ENCODE data around the gene WIPI1. TPM values are rescaled to one million over a fixed set of nuclear protein-coding genes. Genes with fewer than 3 reads are reported as not detected.

The WIPI1 gene
- total RNA-seq, 4 donors from 2014 or later, result 27.0 to 59.4 (median 43.5) TPM

- WGBS, result 90% methylated on average over 11 of the region's 11 CpGs
- no peak for DNase-seq (ENCODE audit: extremely low spot score)
- no peaks in the 10 kb centered on the region for H3K9me3 ChIP-seq
- no peaks in the 10 kb centered on the region for H3K4me1 ChIP-seq
- TF ChIP-seq EP300 (IDR thresholded peaks at IDR 0.05) (no peak), POLR2AphosphoS5 (IDR thresholded peaks at IDR 0.05) (no peak), POLR2A (IDR thresholded peaks at IDR 0.05; ENCODE audit: low read depth) (no peak), CTCF (IDR thresholded peaks at IDR 0.05) (no peak)
- H3K4me3 ChIP-seq, result no peak overlapping the region
- intact Hi-C loops (cut with DNase I), result loop anchor here (10.0 kb wide), 1 partner anchor 165 kb away; no protein-coding TSS in a partner anchor
- no peak overlapping the region for H3K27ac ChIP-seq (replicated peaks in 1 of 4)
- peaks cover 74 to 100% (median 97%) of the 10 kb centered on the region in 4 donors for H3K36me3 ChIP-seq
- no peaks in the 10 kb centered on the region for H3K27me3 ChIP-seq
Measured at GRCh38 chr17:68429881-68430280, 27.4 kb downstream of the WIPI1 start.

- WGBS, result 94% methylated on average over 14 of the region's 14 CpGs
- Histone ChIP-seq H3K36me3 (peaks cover 68 to 100% (median 98%) of the 10 kb centered on the region in 4 donors), H3K9me3 (no peaks in the 10 kb centered on the region), H3K4me1 (no peaks in the 10 kb centered on the region), H3K27me3 (no peaks in the 10 kb centered on the region), H3K27ac (replicated peaks in 1 of 4) (no peak overlapping the region), H3K4me3 (no peak overlapping the region)
- intact Hi-C loops (cut with DNase I), result no loop called here
- TF ChIP-seq POLR2AphosphoS5 (IDR thresholded peaks at IDR 0.05) (no peak), CTCF (IDR thresholded peaks at IDR 0.05) (no peak)
- DNase-seq (ENCODE audit: extremely low spot score), result no peak
Measured at GRCh38 chr17:68428498-68429172, 28.7 kb downstream of the WIPI1 start.

- WGBS, result 96% methylated on average over 7 of the region's 7 CpGs
- H3K36me3 ChIP-seq, result peaks cover 76 to 100% (median 99%) of the 10 kb centered on the region in 4 donors
- H3K4me3 ChIP-seq, result no peak overlapping the region
- no peak for DNase-seq (ENCODE audit: extremely low spot score)
- H3K27ac ChIP-seq (replicated peaks in 1 of 4), result no peak overlapping the region
- no peaks in the 10 kb centered on the region for H3K4me1 ChIP-seq
- intact Hi-C loops (cut with DNase I), result no loop called here
- no peak for TF ChIP-seq EP300 (IDR thresholded peaks at IDR 0.05)
- TF ChIP-seq POLR2A (IDR thresholded peaks at IDR 0.05; ENCODE audit: low read depth), result no peak
- TF ChIP-seq CTCF (IDR thresholded peaks at IDR 0.05), result no peak
- TF ChIP-seq POLR2AphosphoS5 (IDR thresholded peaks at IDR 0.05), result no peak
- H3K9me3 ChIP-seq, result no peaks in the 10 kb centered on the region
- H3K27me3 ChIP-seq, result no peaks in the 10 kb centered on the region
Measured at GRCh38 chr17:68427575-68427974, 29.7 kb downstream of the WIPI1 start.

GRCh38 chr17:68425979-68426378 is 31.3 kb downstream of the WIPI1 start:
- Histone ChIP-seq H3K36me3 (peaks cover 72 to 100% (median 98%) of the 10 kb centered on the region in 4 donors), H3K27ac (replicated peaks in 1 of 4) (no peak overlapping the region), H3K27me3 (no peaks in the 10 kb centered on the region), H3K9me3 (no peaks in the 10 kb centered on the region), H3K4me3 (no peak overlapping the region), H3K4me1 (no peaks in the 10 kb centered on the region)
- intact Hi-C loops (cut with DNase I), result no loop called here
- peak; percentile 87 for DNase-seq (ENCODE audit: extremely low spot score)
- 94% methylated on average over 12 of the region's 12 CpGs for WGBS
- no peak for TF ChIP-seq EP300 (IDR thresholded peaks at IDR 0.05)
- no peak for TF ChIP-seq POLR2A (IDR thresholded peaks at IDR 0.05; ENCODE audit: low read depth)
- TF ChIP-seq POLR2AphosphoS5 (IDR thresholded peaks at IDR 0.05), result no peak
- no peak for TF ChIP-seq CTCF (IDR thresholded peaks at IDR 0.05)

GRCh38 chr17:68424861-68425260 is 32.4 kb downstream of the WIPI1 start:
- no peak for TF ChIP-seq CTCF (IDR thresholded peaks at IDR 0.05)
- no peak for TF ChIP-seq EP300 (IDR thresholded peaks at IDR 0.05)
- TF ChIP-seq POLR2AphosphoS5 (IDR thresholded peaks at IDR 0.05), result no peak
- TF ChIP-seq POLR2A (IDR thresholded peaks at IDR 0.05; ENCODE audit: low read depth), result no peak
- 96% methylated on average over 6 of the region's 6 CpGs for WGBS
- H3K4me3 ChIP-seq, result no peak overlapping the region
- H3K27ac ChIP-seq (replicated peaks in 1 of 4), result no peak overlapping the region
- H3K4me1 ChIP-seq, result no peaks in the 10 kb centered on the region
- intact Hi-C loops (cut with DNase I), result no loop called here
- no peaks in the 10 kb centered on the region for H3K27me3 ChIP-seq
- no peaks in the 10 kb centered on the region for H3K9me3 ChIP-seq
- peaks cover 74 to 100% (median 98%) of the 10 kb centered on the region in 4 donors for H3K36me3 ChIP-seq
- peak; percentile 26 for DNase-seq (ENCODE audit: extremely low spot score)
